Activated T-cell treated with anti-CD3 and anti-CD28 coated beads, Interleukin-2, amount 50 U/mL, for 24 hours (primary cell): ENCODE measurements around the gene LRRC43.
"Not testable (repeated sequence)": the region's sequence is repeated elsewhere in the genome, so short reads cannot be mapped to it uniquely, and the experiment has no call there.

Source experiments
- DNase-seq: peaks from one replicate; pipeline ENCODE4 v3.0.0-alpha.2; 2020
- H3K27ac Mint-ChIP-seq: 2 replicates; pipeline ENCODE4 v1.8.0; 2020; ENCODE audit warnings: mild to moderate bottlenecking, mixed read lengths
- H3K27me3 Mint-ChIP-seq: 2 replicates; pipeline ENCODE4 v1.8.0; 2020; ENCODE audit warnings: mixed read lengths
- H3K36me3 Mint-ChIP-seq: 2 replicates; pipeline ENCODE4 v1.8.0; 2020; ENCODE audit warnings: low read depth, mixed read lengths
- H3K4me1 Mint-ChIP-seq: 2 replicates; pipeline ENCODE4 v1.8.0; 2020; ENCODE audit warnings: low read depth, mixed read lengths
- H3K4me3 Mint-ChIP-seq: 2 replicates; pipeline ENCODE4 v1.8.0; 2020; ENCODE audit warnings: mild to moderate bottlenecking, moderate library complexity, mixed read lengths
- H3K9me3 Mint-ChIP-seq: 2 replicates; pipeline ENCODE4 v1.8.0; 2020; ENCODE audit warnings: mixed read lengths

LRRC43 gene

GRCh38 chr12:122171399-122171798 is 11.5 kb upstream of the LRRC43 start:
- peaks cover 20% of the 10 kb centered on the region for H3K27me3 Mint-ChIP-seq
- H3K4me3 Mint-ChIP-seq = no peak overlapping the region
- H3K36me3 Mint-ChIP-seq = no peaks in the 10 kb centered on the region

DNA sequence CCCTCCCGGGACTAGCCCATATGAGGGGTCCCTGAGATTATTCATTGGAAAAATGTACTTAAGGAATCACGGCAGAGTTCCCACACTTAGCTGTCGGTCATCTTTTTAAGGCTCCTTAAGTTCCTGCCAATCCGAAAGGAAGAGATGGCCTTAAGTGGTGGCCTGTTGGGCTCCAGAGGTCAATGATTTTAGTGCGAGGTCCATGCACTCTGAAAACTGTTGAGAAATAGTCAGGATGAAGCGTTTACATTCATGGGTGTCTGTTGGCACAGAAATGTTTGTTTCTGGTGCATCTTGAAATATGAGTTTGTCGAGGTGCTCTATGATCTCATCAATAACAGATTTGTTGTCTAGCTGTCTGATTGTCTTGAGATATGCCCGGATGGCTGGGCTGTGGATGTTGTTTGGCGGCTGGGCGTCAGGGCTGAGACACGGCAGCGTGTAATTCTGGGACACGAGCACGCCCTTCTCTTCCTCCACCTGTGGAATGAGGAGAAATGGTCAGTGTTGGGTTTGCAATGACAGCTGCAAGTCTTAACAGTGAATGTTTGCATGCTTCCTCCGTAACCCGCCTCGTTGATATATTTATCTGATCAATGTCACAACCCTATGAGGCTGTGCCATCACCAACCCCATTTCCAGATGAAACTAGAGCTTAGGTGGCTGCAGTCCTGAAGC is 10.5 kb upstream of the LRRC43 start:
- no peak for DNase-seq
- Mint-ChIP-seq H3K9me3 (no peaks in the 10 kb centered on the region), H3K4me3 (no peak overlapping the region), H3K27me3 (peaks cover 12% of the 10 kb centered on the region), H3K36me3 (no peaks in the 10 kb centered on the region), H3K4me1 (peaks cover 13% of the 10 kb centered on the region), H3K27ac (no peak overlapping the region)

More at GRCh38 chr12:122171399-122171798, 11.5 kb upstream of the LRRC43 start:
- no peak for DNase-seq
- no peaks in the 10 kb centered on the region for H3K9me3 Mint-ChIP-seq
- peaks cover 23% of the 10 kb centered on the region for H3K4me1 Mint-ChIP-seq
- no peak overlapping the region for H3K27ac Mint-ChIP-seq

DNA sequence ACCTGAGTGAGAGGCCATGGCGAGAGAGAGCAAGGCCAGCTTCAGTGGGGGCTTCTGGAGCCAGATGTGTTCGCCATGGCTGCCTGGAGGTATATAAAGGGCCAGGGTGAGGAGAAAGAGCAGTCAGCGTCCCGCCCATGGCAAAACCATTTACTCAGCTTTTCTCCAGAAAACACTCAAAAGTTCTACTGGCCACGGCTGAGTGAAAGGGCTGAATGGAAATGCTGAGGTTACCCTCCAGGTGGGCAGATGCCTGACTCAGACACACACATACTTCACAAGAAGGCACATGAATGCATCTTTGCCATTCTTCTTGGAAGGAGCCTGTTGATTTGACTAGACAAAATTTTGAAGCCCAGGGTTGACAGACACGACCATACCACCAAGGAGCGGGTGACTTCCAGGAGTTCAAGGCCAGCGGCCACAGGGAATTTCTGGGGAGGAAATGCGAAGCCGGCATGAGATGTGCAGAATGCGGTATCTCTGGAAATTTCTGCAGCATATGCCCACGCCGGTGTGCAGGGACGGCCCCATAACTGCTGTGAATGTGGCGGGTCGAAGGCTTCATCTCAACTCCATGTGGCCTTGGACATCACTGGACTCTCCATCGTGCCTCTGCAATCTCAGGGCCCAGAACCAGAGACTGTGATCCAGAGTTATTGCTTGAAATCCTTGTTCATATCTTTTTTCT is 8.6 kb upstream of the LRRC43 start, which contains the start of gene IL31:
TSS of gene IL31 (minus strand) at position 67 of the 691 bp plus-strand sequence. CDS start at position 18, 49 bp downstream.
- no peak for DNase-seq
- Mint-ChIP-seq H3K27ac (peak within 1 kb of the TSS; percentile 18), H3K36me3 (no peaks in the 10 kb centered on the region), H3K4me1 (peaks cover 12% of the 10 kb centered on the region), H3K9me3 (no peaks in the 10 kb centered on the region), H3K4me3 (no peak within 1 kb of the TSS), H3K27me3 (peaks cover 6% of the 10 kb centered on the region)

- H3K36me3 Mint-ChIP-seq, DNase-seq, H3K9me3 Mint-ChIP-seq, H3K4me3 Mint-ChIP-seq, H3K27ac Mint-ChIP-seq, H3K27me3 Mint-ChIP-seq: not testable (repeated sequence)
- peaks cover 14% of the 10 kb centered on the region for H3K4me1 Mint-ChIP-seq
Observed at GRCh38 chr12:122176473-122176872, 6.5 kb upstream of the LRRC43 start.

DNA sequence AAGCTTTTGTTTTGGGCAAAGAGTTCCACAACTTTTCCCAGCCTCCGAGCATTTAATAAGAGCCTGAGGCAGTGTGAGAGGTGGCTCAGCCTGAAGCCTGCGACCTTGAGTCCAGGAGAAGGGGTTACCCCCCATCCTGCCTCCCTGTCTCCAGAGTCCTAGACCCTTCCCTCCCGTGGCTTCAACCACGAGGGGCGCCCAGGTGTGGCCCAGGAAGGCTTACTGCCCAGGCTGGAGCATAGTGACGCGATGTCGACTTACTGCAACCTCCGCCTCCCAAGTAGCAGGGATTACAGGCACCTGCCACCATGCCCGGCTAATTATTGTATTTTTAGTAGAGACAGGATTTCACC is 641 bp downstream of the LRRC43 start:
- DNase-seq = no peak
- no peaks in the 10 kb centered on the region for H3K36me3 Mint-ChIP-seq
- peaks cover 24% of the 10 kb centered on the region for H3K27me3 Mint-ChIP-seq
- H3K4me1 Mint-ChIP-seq = peaks cover 9% of the 10 kb centered on the region
- peak overlapping the region; percentile 56 for H3K4me3 Mint-ChIP-seq
- no peaks in the 10 kb centered on the region for H3K9me3 Mint-ChIP-seq
- H3K27ac Mint-ChIP-seq = no peak overlapping the region

- Mint-ChIP-seq H3K27me3 (peaks cover 24% of the 10 kb centered on the region), H3K9me3 (no peaks in the 10 kb centered on the region), H3K27ac (no peak overlapping the region), H3K4me3 (no peak overlapping the region), H3K36me3 (no peaks in the 10 kb centered on the region), H3K4me1 (peaks cover 9% of the 10 kb centered on the region)
- no peak for DNase-seq
Observed at GRCh38 chr12:122184517-122184916, 1.6 kb downstream of the LRRC43 start.

DNA sequence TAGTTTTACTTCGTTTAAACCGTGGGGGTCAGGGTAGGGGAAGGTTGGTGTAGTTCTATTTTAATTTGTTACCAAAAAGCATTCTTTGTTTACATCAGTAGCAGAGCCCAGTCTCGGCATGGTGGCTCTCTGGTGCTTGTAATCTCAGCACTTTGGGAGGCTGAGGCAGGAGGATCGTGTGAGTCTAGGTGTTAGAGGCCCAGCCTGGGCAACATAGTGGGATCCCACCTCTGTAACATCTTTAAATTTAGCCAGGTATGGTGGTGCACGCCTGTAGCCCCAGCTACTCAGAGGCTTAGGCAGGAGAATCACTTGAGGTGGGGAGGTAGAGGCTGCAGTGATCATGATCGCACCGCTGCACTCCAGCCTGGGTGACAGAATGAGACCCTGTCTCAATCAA is 2.2 kb downstream of the LRRC43 start:
- DNase-seq = no peak
- Mint-ChIP-seq H3K4me1 (peaks cover 7% of the 10 kb centered on the region), H3K36me3 (no peaks in the 10 kb centered on the region), H3K27ac (no peak overlapping the region), H3K9me3 (no peaks in the 10 kb centered on the region), H3K4me3 (no peak overlapping the region), H3K27me3 (peaks cover 24% of the 10 kb centered on the region)

GRCh38 chr12:122185494-122186082 is 2.7 kb downstream of the LRRC43 start:
- Mint-ChIP-seq H3K36me3 (no peaks in the 10 kb centered on the region), H3K27me3 (peaks cover 24% of the 10 kb centered on the region), H3K9me3 (no peaks in the 10 kb centered on the region), H3K27ac (no peak overlapping the region), H3K4me3 (no peak overlapping the region), H3K4me1 (peaks cover 7% of the 10 kb centered on the region)
- no peak for DNase-seq

GRCh38 chr12:122187466-122187865 is 4.5 kb downstream of the LRRC43 start:
- Mint-ChIP-seq H3K36me3 (no peaks in the 10 kb centered on the region), H3K4me1 (peaks cover 11% of the 10 kb centered on the region), H3K27ac (no peak overlapping the region), H3K9me3 (no peaks in the 10 kb centered on the region), H3K27me3 (peaks cover 18% of the 10 kb centered on the region), H3K4me3 (no peak overlapping the region)
- no peak for DNase-seq

GRCh38 chr12:122189626-122190475 is 6.9 kb downstream of the LRRC43 start:
- Mint-ChIP-seq H3K9me3 (peaks cover under 1% of the 10 kb centered on the region), H3K27ac (no peak overlapping the region), H3K36me3 (no peaks in the 10 kb centered on the region), H3K4me3 (no peak overlapping the region), H3K4me1 (peaks cover 4% of the 10 kb centered on the region), H3K27me3 (peaks cover under 1% of the 10 kb centered on the region)
- no peak for DNase-seq

GRCh38 chr12:122190842-122191668 is 8.1 kb downstream of the LRRC43 start:
- peak; percentile 78 for DNase-seq
- Mint-ChIP-seq H3K9me3 (peaks cover 7% of the 10 kb centered on the region), H3K4me1 (peaks cover 4% of the 10 kb centered on the region), H3K4me3 (no peak overlapping the region), H3K36me3 (no peaks in the 10 kb centered on the region), H3K27me3 (no peaks in the 10 kb centered on the region), H3K27ac (no peak overlapping the region)

DNA sequence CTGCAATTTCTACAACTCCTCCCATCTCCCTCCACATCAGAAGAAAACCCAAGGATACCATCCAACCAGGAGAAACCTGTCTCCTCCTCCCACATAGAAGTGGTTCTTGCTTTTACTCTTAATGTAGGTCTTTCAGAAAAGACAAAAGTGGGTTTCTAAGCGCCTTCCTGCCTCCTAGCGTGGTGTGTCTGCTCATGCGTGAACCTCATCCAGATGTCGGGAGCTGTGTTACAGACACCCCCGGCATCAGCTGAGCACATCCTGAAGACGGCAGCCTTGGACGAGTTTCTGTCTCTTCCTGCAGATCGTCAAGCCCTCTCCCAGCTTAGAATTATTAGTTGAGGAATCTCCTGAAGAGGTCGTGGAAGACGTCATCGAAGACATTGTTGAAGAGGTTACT is 9.5 kb downstream of the LRRC43 start:
- H3K36me3 Mint-ChIP-seq = no peaks in the 10 kb centered on the region
- DNase-seq = no peak
- H3K27ac Mint-ChIP-seq = no peak overlapping the region
- peaks cover 2% of the 10 kb centered on the region for H3K27me3 Mint-ChIP-seq
- H3K9me3 Mint-ChIP-seq = peaks cover 7% of the 10 kb centered on the region
- peaks cover 5% of the 10 kb centered on the region for H3K4me1 Mint-ChIP-seq
- H3K4me3 Mint-ChIP-seq = no peak overlapping the region

DNA sequence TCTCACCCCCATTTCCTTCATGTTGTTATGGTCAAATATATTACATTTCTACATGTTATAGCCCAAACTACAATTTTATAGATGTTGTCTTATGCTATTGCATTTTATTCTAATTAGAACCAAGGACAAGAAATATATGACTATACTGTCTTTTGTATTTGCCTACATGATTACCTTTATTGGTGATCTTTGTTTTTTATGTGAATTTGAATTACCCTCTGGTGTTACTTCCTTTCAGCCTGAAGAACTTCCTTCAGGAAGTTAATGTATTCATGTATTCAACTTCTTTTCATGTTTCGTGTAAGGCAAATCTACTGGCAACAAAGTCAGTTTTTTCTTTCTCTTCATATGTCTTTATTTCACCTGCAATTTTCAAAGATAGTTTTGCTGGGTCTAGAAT is 11.9 kb downstream of the LRRC43 start:
- no peak for DNase-seq
- Mint-ChIP-seq H3K4me3 (no peak overlapping the region), H3K27me3 (peaks cover 15% of the 10 kb centered on the region), H3K4me1 (peaks cover 12% of the 10 kb centered on the region), H3K9me3 (peaks cover 7% of the 10 kb centered on the region), H3K36me3 (no peaks in the 10 kb centered on the region), H3K27ac (no peak overlapping the region)

- Mint-ChIP-seq H3K4me3 (no peak overlapping the region), H3K9me3 (peaks cover 7% of the 10 kb centered on the region), H3K27me3 (peaks cover 20% of the 10 kb centered on the region), H3K4me1 (peaks cover 12% of the 10 kb centered on the region), H3K27ac (no peak overlapping the region), H3K36me3 (no peaks in the 10 kb centered on the region)
- no peak for DNase-seq
Observed at GRCh38 chr12:122195405-122195804, 12.5 kb downstream of the LRRC43 start.
